Middle frontal gyrus (tissue), 1 donor: Measurements from ENCODE around the gene CDH2.

Source experiments
- DNase-seq: peaks from one replicate; pipeline ENCODE4 v3.0.0-alpha.2; 2015; ENCODE audit warnings: low spot score; ENCODE audit errors: extremely low spot score

Gene CDH2

DNA sequence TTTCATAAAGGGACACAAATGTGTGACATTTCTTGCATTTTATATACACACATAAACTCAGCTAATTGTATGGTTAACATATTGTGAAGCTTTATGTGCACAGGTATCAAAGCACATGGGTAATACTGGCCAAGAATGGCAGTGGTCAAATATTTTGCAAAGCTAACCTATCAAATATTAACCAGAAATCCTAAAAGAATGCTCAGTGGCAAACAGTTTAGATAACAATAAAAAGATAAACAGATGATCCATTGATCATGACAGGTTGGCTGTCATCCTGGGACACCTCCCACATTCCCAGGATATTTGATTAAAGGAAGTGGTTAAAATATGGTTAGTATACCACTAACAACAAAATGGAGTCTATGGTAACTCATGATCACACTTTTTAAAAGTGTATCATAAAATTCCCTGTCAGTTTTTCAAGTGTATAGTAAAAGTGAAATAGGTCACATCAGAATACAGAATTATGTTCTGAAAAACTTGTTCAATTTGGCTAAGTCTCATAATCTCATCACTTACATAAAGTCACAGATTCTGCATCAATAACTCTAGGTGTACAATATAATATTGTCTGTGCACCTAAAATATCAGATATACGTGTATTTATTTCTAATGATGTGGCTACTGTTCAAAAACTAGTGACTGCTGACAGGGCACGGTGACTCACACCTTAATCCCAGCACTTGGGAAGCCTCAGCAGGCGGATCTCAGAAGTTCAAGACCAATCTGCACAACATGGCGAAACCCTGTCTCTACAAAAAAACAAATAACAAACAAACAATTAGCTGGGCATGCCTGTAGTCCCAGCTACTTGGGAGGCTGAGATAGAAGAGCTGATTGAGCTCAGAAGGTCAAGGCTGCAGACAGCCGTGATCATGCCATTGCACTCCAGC is 48.9 kb downstream of the CDH2 start:
- no peak for DNase-seq

DNA sequence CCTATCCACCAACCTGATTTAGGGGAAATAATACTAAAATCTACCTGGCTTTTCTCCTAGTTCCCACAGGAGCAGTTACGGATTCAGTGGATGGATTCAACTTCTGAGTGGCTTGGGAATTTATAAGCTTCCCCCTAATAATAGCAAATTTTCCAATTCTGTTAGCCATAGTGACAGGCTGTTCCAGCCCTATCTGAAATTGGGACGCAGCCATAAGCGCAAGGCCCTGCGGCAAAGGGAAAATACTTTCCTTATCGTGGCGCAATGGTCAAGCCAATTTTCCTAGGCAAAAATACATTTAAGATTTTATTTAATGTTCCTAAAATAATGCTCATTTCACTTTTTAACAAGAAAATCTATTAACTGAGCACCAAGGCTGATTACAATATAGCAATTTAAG is 49.7 kb downstream of the CDH2 start:
- no peak for DNase-seq

DNA sequence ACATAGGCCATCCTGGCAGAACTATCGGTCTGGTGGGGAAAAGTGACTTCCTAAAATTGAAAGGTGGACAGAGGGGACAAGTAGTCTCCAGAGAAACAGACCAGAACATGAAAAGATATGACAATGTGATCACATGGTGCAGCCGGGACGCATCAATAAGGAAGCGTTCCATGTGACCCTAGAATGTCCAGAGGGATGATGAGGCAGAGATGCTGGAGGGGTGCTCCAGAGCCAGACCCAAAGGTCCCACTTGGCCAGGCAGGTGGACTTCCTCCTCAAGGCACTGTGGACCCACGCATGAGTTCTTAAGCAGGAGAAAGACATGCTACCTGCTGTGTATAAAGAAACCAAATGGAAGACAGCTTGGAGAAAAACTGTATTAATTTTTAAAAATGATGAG is 50.2 kb downstream of the CDH2 start:
- DNase-seq, result no peak

DNA sequence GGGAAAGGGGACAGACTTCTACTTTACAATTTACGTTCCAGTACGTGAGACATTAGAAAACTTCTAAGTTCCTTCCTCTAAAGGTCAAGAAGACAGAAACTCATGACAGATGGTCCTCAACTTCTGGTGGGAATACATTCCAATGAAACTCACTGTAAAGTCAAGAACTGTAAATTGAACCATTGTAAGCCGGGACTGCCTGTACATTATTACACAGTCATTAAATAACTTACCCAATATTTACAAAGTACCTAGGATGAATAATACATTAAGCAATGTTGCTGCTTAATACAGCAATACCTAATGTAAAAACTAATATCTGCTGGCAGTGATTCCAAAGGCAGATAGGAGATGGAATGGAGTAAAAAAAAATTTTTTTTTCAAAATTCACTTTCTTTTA is 51.9 kb downstream of the CDH2 start:
- DNase-seq, result no peak

DNA sequence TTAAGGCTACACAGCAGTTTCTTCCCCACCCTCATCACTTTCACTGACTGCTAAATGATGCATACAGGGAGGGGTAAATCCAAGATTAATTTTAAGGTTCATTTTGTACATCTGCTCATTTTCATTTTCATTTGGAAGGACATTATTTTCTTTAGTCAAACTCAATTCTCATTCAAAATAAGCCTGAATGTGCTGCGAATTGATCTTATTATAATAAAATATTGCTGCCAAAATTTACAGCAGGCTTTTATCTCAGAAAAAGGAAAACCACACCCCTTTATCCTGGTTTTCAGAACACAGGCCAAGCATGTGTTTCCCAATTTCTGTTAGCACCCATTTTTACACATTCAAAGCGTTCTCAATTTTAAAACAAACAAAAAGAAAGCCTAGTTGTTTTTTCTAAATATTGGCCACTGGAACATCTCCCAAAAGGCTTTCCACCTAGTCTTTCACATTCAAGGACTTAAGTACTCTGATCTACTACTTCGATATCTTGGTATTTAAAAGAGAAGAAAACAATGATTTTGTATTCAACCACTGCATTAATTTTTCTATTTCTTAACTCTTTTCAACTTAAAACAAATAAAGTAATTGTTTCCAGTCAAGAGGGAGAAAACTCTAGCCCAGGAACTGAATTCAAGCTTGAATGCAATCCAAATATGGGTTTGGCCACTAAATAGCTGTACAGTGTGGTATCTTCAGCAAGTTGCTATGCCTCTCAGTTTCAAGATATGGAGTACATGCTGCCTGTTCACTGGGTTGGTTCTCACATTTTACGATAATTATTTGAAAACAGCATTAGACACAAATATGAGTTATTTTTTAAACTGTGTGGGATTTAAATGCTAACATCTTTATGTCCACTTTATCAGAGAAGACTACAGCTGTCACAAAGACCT is 52.5 kb downstream of the CDH2 start:
- no peak for DNase-seq

DNA sequence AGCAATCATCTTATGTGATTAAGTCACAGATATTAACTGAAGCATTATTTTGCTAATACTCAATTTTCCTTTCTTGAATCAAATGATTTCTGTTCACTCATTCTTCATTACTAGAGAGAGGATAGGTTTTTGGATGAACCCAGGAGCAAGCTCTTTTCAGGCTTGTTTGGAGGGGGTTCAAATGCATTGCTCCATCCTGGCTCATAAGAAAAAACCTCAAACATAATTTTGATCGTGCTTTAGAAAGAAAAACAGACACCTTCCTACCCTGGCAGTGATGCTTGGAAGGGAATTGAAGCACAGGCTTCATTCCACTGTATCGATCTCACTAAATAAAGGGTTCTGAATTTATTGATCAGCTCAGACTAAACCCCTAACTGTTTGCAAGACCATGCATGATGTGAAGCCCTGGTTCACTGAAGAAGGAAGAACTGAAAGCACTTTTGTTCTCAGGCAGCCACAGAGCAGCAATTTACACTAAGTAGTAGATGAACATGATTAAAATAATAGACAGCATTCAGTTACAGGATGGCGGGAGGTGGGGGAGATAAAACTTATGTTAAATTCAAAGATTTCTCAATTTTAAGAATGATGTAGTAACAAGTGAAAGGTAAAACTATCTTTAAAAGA is 53.4 kb downstream of the CDH2 start:
- DNase-seq, result no peak

DNA sequence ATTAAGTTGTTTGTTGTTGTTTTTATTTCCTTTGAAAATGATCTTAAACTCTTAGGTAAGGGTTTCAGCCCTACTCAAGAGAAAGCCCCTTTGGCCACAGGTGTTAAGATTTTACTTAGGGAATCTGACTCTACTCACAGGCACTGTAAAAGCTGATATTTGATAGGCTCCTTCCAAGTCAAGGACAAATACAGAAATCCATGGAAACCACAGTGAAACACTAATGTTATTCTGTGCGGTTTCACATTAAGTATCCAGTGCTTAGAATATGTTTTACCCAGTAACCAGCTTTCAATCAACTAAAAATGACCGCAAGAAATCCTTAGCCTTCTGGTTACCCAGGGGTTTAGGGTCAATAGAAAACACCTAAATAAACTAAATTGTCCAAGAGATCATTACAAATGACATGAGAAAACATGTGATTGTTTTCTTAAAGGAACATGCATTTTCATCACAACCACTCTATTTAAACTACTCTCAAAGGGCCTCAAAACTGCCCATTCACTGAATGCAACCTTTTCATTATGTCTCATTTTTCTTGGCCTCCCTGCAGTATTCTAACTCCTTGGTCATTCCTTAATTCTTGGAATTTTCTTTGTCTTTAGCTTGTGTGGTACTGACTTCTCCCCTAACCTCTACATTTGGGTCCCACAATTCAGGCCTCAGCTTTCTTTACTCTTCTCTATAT is 56.0 kb downstream of the CDH2 start:
- DNase-seq, result no peak

DNA sequence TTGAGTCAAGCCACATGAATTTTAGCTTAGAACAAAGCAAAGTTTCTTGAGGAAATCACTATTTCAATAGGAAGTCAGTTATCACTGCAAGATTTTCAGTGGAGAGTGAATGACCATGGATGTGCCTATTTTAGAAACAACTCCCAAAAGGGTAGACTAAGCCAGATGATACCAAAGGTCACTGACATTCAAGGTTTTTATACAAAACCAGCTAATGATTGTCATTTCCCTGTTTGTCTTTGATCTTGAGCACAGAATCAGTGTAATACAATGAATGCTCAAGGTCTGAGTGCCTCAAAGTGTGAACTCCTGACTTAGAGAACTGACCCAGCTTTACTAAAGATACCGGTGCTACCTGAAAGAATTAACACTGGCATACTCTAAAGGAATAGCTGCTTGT is 60.5 kb downstream of the CDH2 start:
- no peak for DNase-seq

DNA sequence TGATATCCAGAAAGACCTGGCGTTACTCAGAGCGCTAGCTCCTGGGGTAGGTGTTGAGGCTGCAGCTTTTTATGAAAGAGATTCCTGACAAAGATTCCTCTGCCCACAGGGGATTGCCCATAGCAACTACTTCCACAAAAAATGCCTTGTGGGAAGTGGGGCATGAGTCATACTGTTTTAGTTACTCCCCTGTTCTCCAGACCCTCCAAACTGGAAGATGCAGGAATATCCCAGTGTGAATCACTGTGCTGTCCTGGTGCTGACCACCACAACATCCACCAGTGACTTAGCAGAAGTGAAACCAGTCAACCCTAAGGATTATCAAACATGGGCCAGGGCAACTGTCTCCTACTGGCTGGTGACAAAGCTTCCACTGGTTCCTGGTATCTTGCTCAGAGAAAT is 61.8 kb downstream of the CDH2 start:
- DNase-seq, result no peak

DNA sequence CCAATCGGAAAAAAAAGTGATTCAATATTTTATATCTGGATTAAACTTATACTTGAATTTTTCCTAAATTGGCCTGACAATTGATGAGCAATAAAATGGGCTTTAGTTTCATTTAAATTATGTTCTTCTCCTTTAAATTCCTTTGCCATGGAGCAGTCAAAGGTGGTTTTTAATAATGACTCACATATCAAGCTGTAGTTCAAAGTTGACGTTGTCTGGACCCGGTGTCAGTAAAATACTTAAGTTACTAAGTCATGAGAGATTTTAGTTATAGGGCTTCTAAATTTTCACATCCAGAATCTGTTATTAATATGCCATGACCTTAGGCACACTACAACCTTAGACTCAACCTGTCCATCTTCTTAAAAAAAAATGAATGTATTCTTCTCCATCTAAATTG is 62.5 kb downstream of the CDH2 start:
- no peak for DNase-seq

DNA sequence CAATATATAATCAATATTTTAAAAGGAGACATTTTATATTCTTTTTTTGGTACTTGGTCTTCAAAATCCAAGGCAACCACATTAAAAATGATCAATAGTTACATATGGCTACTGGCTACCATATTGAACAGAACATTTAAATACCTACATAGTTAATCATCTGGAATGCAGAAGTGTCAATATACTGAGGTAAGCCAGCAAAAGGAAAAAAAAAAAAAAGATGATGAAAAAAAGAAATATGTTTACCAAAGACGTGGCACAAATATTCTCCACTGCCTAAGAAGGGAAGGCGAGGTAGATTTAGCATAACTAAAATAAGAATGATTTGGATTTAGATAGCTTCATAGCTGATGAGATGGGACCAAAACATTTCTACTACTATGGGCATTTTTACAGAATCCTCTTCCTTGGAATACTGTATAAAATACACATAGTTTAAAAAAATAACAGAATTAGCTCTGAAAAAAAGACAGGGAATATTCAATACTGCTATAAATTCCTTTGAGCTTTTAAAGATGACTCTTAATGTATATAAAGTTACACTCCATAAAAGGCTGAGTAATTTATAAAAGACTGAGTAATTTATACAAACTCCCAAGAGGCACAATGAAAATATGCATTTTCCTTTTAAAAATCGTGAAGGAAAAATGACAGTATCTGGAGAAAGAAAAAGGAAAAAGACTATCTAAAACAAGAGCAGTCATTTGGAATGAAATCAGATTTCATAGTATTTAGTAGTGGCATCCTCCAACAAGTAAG is 63.5 kb downstream of the CDH2 start:
- DNase-seq, result no peak

DNA sequence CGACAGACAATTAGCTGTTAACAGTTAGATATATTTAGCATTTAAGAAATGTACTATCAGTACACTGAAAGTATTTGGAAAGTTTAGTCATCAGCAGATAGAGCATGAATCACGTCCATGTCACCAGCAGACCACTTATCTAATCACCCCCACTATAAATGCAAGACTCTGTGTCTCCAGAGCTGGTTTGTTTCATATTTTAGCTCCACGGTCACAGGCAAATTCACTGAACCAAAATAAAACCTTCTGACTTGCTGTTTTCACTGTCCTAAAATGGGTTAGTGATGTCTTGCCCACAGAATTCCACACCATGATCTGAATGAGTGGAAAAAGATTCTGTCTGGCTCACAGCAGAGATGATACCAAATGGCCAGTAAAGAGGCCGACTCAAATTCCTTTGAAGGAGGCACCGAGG is 64.9 kb downstream of the CDH2 start:
- DNase-seq, result no peak

DNA sequence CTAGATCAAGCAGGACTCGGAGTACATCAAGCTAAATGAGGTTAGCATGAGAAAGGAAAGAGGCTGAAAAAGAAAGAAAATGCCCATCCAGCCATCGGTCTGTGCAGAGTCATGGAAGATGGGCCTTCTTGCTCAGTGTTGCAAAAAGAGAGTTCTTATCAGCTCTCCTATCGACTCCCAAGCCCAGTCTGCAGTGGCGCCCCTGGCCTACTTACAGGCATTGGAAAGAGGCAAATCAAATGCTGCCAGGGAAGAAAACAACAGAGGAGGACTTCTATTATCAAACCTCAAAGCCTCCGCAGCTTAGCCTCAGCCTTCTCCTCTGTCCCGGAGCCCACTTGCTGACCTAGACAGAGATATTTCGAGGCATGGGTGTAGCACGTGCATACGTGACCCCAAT is 66.0 kb downstream of the CDH2 start:
- no peak for DNase-seq

DNA sequence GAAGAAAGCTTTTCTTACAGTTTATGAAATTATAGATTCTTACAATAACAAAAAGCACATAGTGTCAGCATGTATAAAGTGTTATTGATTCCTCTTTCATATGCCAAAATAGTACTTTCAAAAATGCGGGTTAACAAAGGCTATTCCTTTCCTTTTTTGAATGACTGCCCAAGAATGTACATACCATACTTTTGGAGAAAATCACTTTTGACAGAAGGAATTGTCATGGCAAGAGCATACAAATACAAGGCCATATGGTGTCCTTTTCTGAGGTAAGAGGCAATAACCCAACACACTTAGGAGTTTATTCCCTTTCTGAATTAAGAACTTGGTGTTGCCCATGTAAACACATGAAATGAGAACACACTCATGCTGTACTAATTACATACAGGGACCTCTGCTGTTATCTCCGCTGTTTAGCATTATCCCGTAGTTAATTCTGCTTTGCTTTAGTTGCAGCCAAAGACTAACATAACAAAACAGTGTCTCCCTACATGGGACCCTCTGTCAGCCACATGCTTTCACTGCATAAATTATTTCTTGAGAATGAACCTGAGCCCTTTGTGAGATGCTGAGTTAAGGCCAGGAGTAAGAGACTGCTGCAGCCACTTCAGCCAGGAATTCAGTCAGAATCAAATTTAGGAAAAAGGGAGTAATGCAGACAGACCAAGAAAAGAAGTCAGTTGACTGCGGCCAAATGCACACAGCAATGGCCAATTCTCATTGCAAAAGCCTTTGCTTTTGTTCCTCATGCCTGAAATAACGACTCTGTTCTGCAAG is 67.0 kb downstream of the CDH2 start:
- DNase-seq, result no peak

DNA sequence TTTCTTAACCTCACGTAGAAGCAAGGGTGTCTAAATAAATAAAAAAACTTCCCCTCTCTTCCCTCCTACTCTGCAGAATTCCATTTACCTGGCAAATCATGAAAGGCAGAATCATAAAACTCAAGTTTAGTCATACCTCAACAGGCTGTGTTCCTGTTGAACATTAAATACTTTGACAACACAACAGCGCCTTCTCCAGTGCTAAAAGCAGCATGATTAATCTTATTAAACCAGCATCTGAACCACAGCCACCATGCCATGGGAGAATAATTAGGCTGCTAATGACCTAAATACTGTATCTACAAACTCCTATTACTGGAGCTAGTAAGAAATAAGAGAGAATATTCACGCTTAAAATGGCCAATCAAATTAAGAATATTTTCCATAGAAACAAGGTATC is 68.1 kb downstream of the CDH2 start:
- no peak for DNase-seq

DNA sequence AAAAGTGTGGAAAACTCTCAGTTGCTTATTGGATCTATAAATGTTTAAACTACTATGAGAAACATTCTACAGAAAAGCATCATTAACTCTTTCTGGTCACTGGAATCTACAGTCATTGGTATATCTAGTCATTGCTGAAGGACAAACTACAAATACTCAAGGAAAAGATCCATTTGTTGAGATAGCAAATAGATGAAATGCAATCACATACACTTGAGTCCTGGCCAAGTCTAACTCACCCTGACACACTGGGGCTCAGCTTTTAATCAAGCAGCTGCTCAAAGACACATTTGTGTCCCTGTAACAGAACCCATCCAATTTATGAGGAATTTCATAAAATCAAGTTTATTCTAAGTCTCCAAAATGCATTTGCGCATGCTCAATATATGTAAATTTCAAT is 68.7 kb downstream of the CDH2 start:
- DNase-seq, result no peak

DNA sequence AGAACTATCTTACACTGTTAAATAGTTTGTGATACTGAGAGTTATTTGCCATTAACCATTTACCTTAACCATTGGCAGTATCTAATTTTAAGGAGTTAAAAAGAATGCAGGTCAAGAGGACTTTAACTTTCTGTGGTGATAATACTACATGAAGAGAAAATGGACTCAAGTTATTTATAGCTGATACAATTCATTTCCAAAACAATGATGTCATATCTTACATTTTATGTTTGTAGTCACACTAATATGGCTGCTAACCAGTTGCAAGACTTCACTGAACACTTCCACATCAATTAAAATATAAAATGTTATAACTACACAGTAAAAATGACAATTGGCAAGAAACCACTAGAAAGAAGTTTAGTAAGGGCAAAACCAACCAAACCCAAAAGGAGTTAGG is 77.7 kb downstream of the CDH2 start:
- no peak for DNase-seq

DNA sequence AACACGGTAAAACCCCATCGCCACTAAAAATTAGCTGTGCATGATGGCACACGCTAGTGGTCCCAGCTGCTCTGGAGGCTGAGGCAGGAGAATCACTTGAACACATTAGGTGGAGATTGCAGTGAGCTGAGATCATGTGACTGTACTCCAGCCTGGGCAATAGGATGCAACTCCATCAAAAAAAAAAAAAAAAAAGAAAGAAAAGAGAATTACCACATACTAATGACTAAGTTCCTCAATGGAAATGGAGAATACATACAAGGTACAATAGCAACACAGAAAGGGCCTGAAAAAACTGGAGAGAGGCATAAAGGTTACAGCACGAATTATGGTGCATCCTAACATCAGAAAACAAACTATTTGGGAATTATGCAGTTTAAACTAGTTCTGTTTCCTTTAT is 81.3 kb downstream of the CDH2 start:
- DNase-seq, result no peak

DNA sequence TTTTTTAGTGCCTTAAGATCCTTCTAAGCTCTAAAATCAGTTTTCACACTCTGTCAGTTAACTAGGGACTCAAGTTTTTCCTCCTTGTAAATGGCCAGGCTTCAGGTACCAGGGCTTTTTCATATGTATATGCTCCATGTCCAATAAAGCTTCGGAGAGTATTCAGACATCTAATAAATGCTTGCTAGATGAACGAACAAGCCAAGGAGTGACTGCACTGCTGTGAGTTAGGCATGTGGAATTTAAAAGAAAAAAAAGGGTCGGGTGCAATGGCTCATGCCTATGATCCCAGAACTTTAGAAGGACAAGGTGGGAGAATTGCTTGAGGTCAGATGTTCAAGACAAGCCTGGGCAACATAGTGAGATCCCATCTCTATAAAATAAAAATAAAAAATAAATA is 81.9 kb downstream of the CDH2 start:
- DNase-seq, result no peak

DNA sequence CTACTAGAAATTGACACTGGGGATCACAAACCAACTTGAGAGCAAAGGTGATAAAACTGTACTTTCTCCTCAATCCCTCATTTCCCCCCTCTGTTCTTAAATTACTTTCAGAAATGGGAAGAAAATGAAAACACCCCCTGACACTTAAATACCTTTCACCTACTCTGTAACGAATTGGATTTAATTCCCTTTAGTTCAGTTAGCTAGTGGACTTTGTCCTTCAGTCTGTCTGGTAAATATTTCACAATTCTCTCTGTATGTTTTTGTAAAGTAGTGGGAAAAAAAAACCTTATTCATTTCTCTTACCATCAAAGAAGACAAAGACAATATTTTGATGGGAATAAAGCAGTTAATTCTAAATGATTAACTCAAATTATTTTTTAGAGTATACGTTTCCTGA is 85.7 kb downstream of the CDH2 start:
- DNase-seq, result no peak
